Upper lobe of left lung (tissue), 6 donors: ENCODE results near the gene MTFP1. TPM values are rescaled to one million over a fixed set of nuclear protein-coding genes. Genes with fewer than 3 reads are reported as not detected.

ENCODE experiments used
- ATAC-seq, 2 donors: fragments of 200-7000 bp; cut with Tn5 transposase; one replicate each; pipeline ENCODE4 v1.9.1; 2022; ENCODE audit warnings: mild to moderate bottlenecking in 2 of 2, moderate library complexity in 2 of 2; ENCODE audit not compliant: low FRiP score in 2 of 2
- DNase-seq, 2 donors: peaks; one replicate each; pipeline ENCODE4 v3.0.0-alpha.2; 2019 to 2020
- H3K27ac ChIP-seq, 4 donors: fragments of 200-600 bp; sonication (generic); one replicate each; pipeline ENCODE4 v1.5.1; 2016 to 2019
- H3K27me3 ChIP-seq, 4 donors: fragments of 200-600 bp; sonication (generic); one replicate each; pipeline ENCODE4 v1.5.1; 2017 to 2019
- H3K36me3 ChIP-seq, 4 donors: fragments of 200-600 bp; sonication (generic); one replicate each; pipeline ENCODE4 v1.5.1; 2016 to 2019
- H3K4me1 ChIP-seq, 4 donors: fragments of 200-600 bp; sonication (generic); one replicate each; pipeline ENCODE4 v1.5.1; 2018 to 2019
- H3K4me3 ChIP-seq, 4 donors: fragments of 200-600 bp; sonication (generic); one replicate each; pipeline ENCODE4 v1.5.1; 2017 to 2019; ENCODE audit warnings: mild to moderate bottlenecking in 2 of 4, moderate library complexity in 1 of 4
- H3K9me3 ChIP-seq, 4 donors: fragments of 200-600 bp; sonication (generic); one replicate each; pipeline ENCODE4 v1.5.1; 2018 to 2019
- EP300 ChIP-seq, 4 donors: sonication (generic); formaldehyde crosslinking; IDR thresholded peaks; one replicate each; pipeline ENCODE4 v1.5.1; 2017; ENCODE audit warnings: antibody characterized with exemption in 4 of 4, control low read depth in 2 of 4
- POLR2A ChIP-seq, 4 donors: fragments of 450-650 bp; IDR thresholded peaks; one replicate each; pipeline ENCODE4 v1.5.1; 2016 to 2017; ENCODE audit warnings: antibody characterized with exemption in 4 of 4, mild to moderate bottlenecking in 2 of 4
- POLR2AphosphoS5 ChIP-seq, 2 donors: sonication (generic); formaldehyde crosslinking; IDR thresholded peaks; one replicate each; pipeline ENCODE4 v1.5.1; 2017; ENCODE audit warnings: antibody characterized with exemption in 2 of 2
- WGBS, 2 donors: methylation state at CpG; one replicate each; pipeline ENCODE4 v1.1.5; 2017 to 2018; 5-methylcytosine and 5-hydroxymethylcytosine counted together
- total RNA-seq, 6 donors: library from RNA; depleted of rRNA in 4 of 6; stranded (reverse); fragments of >200 nt in 4 of 6; gene quantifications; one replicate each; pipeline versions ENCODE4 v1.1.0 to v1.2.1, GENCODE V29; 2016 to 2021
- TF ChIP-seq, protein P1 (sequence below), 6 experiments: fragments of 450-650 bp in 4 of 6; fragments of 200-600 bp in 2 of 6; sonication (generic) in 2 of 6; IDR thresholded peaks; one replicate each; pipeline ENCODE4 v1.5.1; 2016 to 2019; ENCODE audit warnings: antibody characterized with exemption in 6 of 6
- donor health status: DM: no; HTN: no; CAD: no; lungs with moderate emphysema.
- donor health status: DM: no; HTN: yes; CAD: no; lungs with severe emphysema.

MTFP1 gene
- total RNA-seq, 6 donors from 2014 or later, result 5.8 to 28.4 (median 12.8) TPM

DNA sequence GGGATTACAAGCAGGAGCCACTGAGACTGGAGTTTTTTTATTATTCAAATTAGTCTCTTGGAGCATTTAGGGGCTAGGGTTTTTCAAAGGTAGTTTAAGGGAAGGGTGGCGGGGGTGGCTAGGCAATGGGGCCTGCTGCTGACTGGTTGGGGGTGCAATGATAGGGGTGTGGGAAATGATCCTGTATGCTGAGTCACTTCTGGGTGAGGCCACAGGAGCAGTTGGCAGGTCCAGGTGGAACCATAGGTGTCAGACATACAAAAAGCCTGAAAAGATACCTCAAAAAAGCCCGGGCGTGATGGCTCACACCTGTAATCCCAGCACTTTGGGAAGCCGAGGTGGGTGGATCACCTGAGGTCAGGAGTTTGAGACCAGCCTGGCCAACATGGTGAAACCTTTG, 13.7 kb downstream of the MTFP1 start:
- no peak overlapping the region for H3K27ac ChIP-seq
- ATAC-seq (no peak), DNase-seq (no peak)
- H3K27me3 ChIP-seq, result no peaks in the 10 kb centered on the region
- no peaks in the 10 kb centered on the region for H3K4me1 ChIP-seq
- no peaks in the 10 kb centered on the region for H3K36me3 ChIP-seq
- 90 to 91% methylated on average over 4 of the region's 4 CpGs for WGBS, 2 donors
- TF ChIP-seq, protein P1, sequence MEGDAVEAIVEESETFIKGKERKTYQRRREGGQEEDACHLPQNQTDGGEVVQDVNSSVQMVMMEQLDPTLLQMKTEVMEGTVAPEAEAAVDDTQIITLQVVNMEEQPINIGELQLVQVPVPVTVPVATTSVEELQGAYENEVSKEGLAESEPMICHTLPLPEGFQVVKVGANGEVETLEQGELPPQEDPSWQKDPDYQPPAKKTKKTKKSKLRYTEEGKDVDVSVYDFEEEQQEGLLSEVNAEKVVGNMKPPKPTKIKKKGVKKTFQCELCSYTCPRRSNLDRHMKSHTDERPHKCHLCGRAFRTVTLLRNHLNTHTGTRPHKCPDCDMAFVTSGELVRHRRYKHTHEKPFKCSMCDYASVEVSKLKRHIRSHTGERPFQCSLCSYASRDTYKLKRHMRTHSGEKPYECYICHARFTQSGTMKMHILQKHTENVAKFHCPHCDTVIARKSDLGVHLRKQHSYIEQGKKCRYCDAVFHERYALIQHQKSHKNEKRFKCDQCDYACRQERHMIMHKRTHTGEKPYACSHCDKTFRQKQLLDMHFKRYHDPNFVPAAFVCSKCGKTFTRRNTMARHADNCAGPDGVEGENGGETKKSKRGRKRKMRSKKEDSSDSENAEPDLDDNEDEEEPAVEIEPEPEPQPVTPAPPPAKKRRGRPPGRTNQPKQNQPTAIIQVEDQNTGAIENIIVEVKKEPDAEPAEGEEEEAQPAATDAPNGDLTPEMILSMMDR (IDR thresholded peaks at IDR 0.05), result no peak
- TF ChIP-seq POLR2A (IDR thresholded peaks at IDR 0.05) (no peak), POLR2AphosphoS5 (IDR thresholded peaks at IDR 0.05) (no peak), EP300 (IDR thresholded peaks at IDR 0.05) (no peak)
- H3K4me3 ChIP-seq, result no peak overlapping the region
- H3K9me3 ChIP-seq, result no peaks in the 10 kb centered on the region

DNA sequence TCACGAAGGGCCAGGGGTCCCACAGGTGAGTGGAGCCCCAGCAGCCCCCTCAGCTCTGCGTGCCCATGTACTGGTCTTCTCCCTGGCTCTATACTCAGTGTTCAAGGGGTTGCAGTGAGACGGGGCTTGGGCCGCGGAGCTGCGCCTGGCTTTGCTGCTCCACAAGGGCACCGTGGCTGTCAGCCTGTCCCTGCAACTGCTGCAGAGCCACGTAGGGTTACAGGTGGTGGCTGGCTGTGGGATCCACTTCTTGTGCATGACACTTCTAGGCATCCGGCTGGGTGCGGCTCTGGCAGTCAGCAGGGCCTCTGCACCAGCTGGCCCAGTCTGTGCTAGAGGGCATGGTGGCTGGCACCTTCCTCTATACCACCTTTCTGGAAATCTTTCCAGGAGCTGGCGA, 14.3 kb downstream of the MTFP1 start:
- H3K36me3 ChIP-seq, result no peaks in the 10 kb centered on the region
- WGBS, 2 donors, result 80 to 90% methylated on average over 10 to 11 of the region's 11 CpGs
- TF ChIP-seq POLR2A (IDR thresholded peaks at IDR 0.05) (no peak), EP300 (IDR thresholded peaks at IDR 0.05) (no peak), POLR2AphosphoS5 (IDR thresholded peaks at IDR 0.05) (no peak)
- TF ChIP-seq, protein P1 (IDR thresholded peaks at IDR 0.05), result no peak
- no peak overlapping the region for H3K27ac ChIP-seq
- H3K4me3 ChIP-seq, result no peak overlapping the region
- peak in 1 of 2 donors; percentile 72 for DNase-seq
- H3K27me3 ChIP-seq, result no peaks in the 10 kb centered on the region
- no peak for ATAC-seq
- no peaks in the 10 kb centered on the region for H3K4me1 ChIP-seq
- H3K9me3 ChIP-seq, result no peaks in the 10 kb centered on the region

DNA sequence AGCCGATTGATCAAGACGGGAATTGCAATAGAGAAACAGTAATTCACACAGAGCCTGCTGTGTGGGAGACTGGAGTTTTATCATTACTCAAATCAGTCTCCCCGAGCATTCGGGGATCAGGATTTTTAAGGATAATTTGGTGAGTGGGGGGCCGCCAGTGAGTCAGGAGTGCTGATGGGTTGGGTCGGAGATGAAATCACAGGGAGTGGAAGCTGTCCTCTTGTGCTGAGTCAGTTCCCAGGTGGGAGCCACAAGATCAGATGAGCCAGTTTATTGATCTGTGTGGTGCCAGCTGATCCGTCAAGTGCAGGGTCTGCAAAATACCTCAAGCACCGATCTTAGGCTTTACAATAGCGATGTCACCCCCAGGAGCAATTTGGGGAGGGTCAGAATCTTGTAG, 15.5 kb downstream of the MTFP1 start:
- H3K9me3 ChIP-seq, result no peaks in the 10 kb centered on the region
- ATAC-seq (no peak), DNase-seq (no peak)
- no peak for TF ChIP-seq EP300 (IDR thresholded peaks at IDR 0.05)
- WGBS, 2 donors, result 82 to 84% methylated on average over 8 to 9 of the region's 9 CpGs
- no peaks in the 10 kb centered on the region for H3K36me3 ChIP-seq
- H3K27me3 ChIP-seq, result no peaks in the 10 kb centered on the region
- H3K4me1 ChIP-seq, result no peaks in the 10 kb centered on the region
- H3K4me3 ChIP-seq, result no peak overlapping the region
- H3K27ac ChIP-seq, result no peak overlapping the region

DNA sequence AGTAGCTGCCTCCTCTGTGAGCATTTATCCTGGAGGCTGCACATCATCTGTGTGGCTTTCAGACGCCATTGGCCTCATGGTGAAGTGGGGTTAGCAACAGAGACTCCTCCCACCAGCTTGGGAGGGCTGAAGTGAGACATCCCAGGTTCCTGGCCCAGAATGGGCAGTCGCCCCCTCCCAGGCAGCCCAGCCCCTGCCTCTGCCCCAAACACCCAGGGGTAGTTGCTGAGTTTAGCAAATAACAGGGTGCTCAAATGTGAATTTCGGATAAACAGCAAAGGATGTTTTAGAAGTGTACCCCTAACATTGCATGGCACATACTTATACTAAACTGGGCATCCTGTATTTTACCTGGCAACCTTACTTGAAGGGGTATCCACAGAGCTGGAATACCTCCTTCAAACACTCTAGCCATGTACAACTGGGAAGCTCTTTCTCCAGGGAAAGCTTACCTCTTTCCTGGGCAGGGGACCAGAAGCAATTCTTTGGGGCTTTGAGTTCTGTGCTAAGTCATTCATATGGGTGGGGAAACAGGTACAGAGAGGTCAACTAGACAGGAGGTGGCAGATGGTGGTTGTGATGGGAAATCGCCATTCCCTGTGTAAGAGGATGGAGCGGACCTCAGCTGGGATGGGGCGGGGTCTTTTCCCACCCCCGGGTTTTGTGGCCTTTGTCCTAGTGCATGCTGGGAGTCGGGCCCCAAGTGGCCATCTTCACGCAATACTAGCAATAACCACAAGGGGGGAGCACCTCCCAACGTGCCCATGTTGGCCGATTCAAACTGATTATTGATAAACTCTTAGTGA, 19.3 kb downstream of the MTFP1 start:
- DNase-seq (peak in 1 of 2 donors; percentile 48), ATAC-seq (peak; percentile 57 to 82)
- Histone ChIP-seq H3K4me3 (no peak overlapping the region), H3K4me1 (no peaks in the 10 kb centered on the region), H3K27ac (no peak overlapping the region), H3K27me3 (no peaks in the 10 kb centered on the region), H3K9me3 (no peaks in the 10 kb centered on the region), H3K36me3 (no peaks in the 10 kb centered on the region)
- WGBS, 2 donors, result 24 to 27% methylated on average over 11 of the region's 11 CpGs
- TF ChIP-seq, protein P1 (IDR thresholded peaks at IDR 0.05), result peak; percentile 68 to 80 (median 72)
- no peak for TF ChIP-seq POLR2A (IDR thresholded peaks at IDR 0.05)

DNA sequence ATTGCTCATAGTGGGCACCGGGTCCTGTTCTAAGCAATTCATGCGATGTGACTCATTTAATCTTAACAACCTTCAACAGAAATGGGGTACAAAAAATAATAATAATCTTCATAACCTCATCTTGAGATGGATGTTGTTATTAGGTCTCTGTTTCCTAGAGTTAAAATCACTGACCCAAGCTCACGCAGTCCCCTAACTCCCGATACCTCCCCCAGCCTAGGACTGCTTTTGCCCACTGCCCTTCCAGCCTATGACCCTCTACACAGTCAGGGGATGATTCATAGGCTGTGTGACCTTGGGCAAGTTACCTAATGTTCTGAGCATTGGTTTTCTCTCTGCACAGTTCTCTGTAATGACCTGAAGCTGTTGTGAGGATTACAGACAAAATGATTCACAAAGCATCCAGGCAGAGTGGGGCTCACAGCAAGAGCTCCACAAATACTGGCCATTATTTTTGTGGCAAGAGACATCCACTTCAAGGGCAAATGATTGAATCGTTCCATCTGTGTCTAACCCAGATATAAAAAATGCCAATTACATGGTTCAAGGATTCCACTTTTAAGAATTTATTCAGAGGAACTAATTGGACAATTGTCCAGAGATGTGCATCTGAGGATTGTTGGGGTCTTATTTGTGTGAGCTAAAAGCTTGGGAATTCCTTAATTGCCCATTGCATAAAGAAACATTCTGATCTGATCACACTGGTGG, 20.0 kb downstream of the MTFP1 start:
- no peak overlapping the region for H3K27ac ChIP-seq
- H3K4me3 ChIP-seq, result no peak overlapping the region
- H3K27me3 ChIP-seq, result no peaks in the 10 kb centered on the region
- DNase-seq (no peak), ATAC-seq (no peak)
- TF ChIP-seq POLR2A (IDR thresholded peaks at IDR 0.05), result no peak
- TF ChIP-seq, protein P1 (IDR thresholded peaks at IDR 0.05), result peak in 1 of 6 experiments; percentile 17
- TF ChIP-seq EP300 (IDR thresholded peaks at IDR 0.05), result no peak
- no peaks in the 10 kb centered on the region for H3K4me1 ChIP-seq
- H3K36me3 ChIP-seq, result no peaks in the 10 kb centered on the region
- no peaks in the 10 kb centered on the region for H3K9me3 ChIP-seq
- 51 to 52% methylated on average over 5 of the region's 5 CpGs for WGBS, 2 donors
